Activated CD4-positive, alpha-beta T cell treated with anti-CD3 and anti-CD28 coated beads, Interleukin-2, amount 50 U/mL, for 48 hours (primary cell): ENCODE results near the gene PLEKHM2.

ENCODE experiments used
- DNase-seq, 2 experiments: peaks; one replicate each; pipeline ENCODE4 v3.0.0-alpha.2; 2020

Gene PLEKHM2

GRCh38 chr1:15702722-15703550 lies 18.8 kb downstream of the PLEKHM2 start:
- DNase-seq = no peak

GRCh38 chr1:15703562-15703961 lies 19.4 kb downstream of the PLEKHM2 start:
- no peak for DNase-seq

GRCh38 chr1:15704526-15705183 lies 20.5 kb downstream of the PLEKHM2 start:
- DNase-seq = no peak

GRCh38 chr1:15705184-15705566 lies 21.1 kb downstream of the PLEKHM2 start:
- no peak for DNase-seq

GRCh38 chr1:15706751-15707150 lies 22.6 kb downstream of the PLEKHM2 start:
- DNase-seq = no peak

- no peak for DNase-seq
Observed at GRCh38 chr1:15707239-15707925, 23.3 kb downstream of the PLEKHM2 start.

- DNase-seq = no peak
Observed at GRCh38 chr1:15708486-15709137, 24.5 kb downstream of the PLEKHM2 start.

- no peak for DNase-seq
Observed at GRCh38 chr1:15709226-15709625, 25.1 kb downstream of the PLEKHM2 start.

GRCh38 chr1:15712168-15712567 lies 28.0 kb downstream of the PLEKHM2 start:
- no peak for DNase-seq

GRCh38 chr1:15714406-15715136 lies 30.5 kb downstream of the PLEKHM2 start:
- DNase-seq = no peak

GRCh38 chr1:15717418-15718125 lies 33.5 kb downstream of the PLEKHM2 start:
- DNase-seq = no peak

- no peak for DNase-seq
Observed at GRCh38 chr1:15718199-15718601, 34.1 kb downstream of the PLEKHM2 start.

GRCh38 chr1:15719381-15720120 lies 35.4 kb downstream of the PLEKHM2 start:
- DNase-seq = no peak

GRCh38 chr1:15720861-15721260 lies 36.7 kb downstream of the PLEKHM2 start:
- DNase-seq = no peak

- no peak for DNase-seq
Observed at GRCh38 chr1:15722411-15722810, 38.3 kb downstream of the PLEKHM2 start.

GRCh38 chr1:15722836-15723532 lies 38.9 kb downstream of the PLEKHM2 start:
- no peak for DNase-seq

- DNase-seq = no peak
Observed at GRCh38 chr1:15723631-15724246, 39.6 kb downstream of the PLEKHM2 start.

GRCh38 chr1:15724949-15725880 lies 41.1 kb downstream of the PLEKHM2 start:
- no peak for DNase-seq

GRCh38 chr1:15726508-15726907 lies 42.4 kb downstream of the PLEKHM2 start:
- DNase-seq = no peak
